ENCODE measurements around the gene SSR1. TPM values are rescaled to one million over a fixed set of nuclear protein-coding genes. Genes with fewer than 3 reads are reported as not detected.

The SSR1 gene
- total and polyA plus RNA-seq, 2 of the 13 experiments (the other 11 are each of a cell fraction or from before 2014, with no cell fraction given): 203 to 243 TPM

- no peak for TF ChIP-seq NR1H2 (CRISPR knock-in tag; IDR thresholded peaks at IDR 0.05; ENCODE audit: borderline replicate concordance, low read depth)
- TF ChIP-seq GPN1 (CRISPR knock-in tag; IDR thresholded peaks at IDR 0.05; ENCODE audit: borderline replicate concordance): no peak
- peak; percentile 83; the same call in 1 of the 2 replicates for TF ChIP-seq NCOA1 (CRISPR knock-in tag; IDR thresholded peaks at IDR 0.05)
- no peak for TF ChIP-seq ZSCAN25 (CRISPR knock-in tag; IDR thresholded peaks at IDR 0.05)
- TF ChIP-seq RXRA (CRISPR knock-in tag; IDR thresholded peaks at IDR 0.05): peak; percentile 69; the same call in 1 of the 2 replicates
- TF ChIP-seq MAF1 (CRISPR knock-in tag; IDR thresholded peaks at IDR 0.05; ENCODE audit: borderline replicate concordance): peak; percentile 58; the same call in 1 of the 2 replicates
- TF ChIP-seq PRMT3 (CRISPR knock-in tag; IDR thresholded peaks at IDR 0.05; ENCODE audit: borderline replicate concordance, low read depth): no peak
- TF ChIP-seq TEF (CRISPR knock-in tag; IDR thresholded peaks at IDR 0.05): no peak
- TF ChIP-seq MIXL1 (CRISPR knock-in tag; IDR thresholded peaks at IDR 0.05): peak; percentile 55; the same call in 1 of the 2 replicates
- TF ChIP-seq JUND (CRISPR knock-in tag; IDR thresholded peaks at IDR 0.05): no peak
- 0 out of 2 replicates have a peak, but pooled peaks have one; percentile 33 for TF ChIP-seq ZBTB10 (CRISPR knock-in tag; IDR thresholded peaks at IDR 0.05; ENCODE audit: borderline replicate concordance)
- no peak for TF ChIP-seq ATAD3A (CRISPR knock-in tag; IDR thresholded peaks at IDR 0.05)
- peak; percentile 13; the same call in 1 of the 2 replicates for TF ChIP-seq JUN (CRISPR knock-in tag; IDR thresholded peaks at IDR 0.05)
- TF ChIP-seq ZNF124 (CRISPR knock-in tag; IDR thresholded peaks at IDR 0.05): peak; percentile 65; the same call in 1 of the 2 replicates
- TF ChIP-seq WIZ (CRISPR knock-in tag; IDR thresholded peaks at IDR 0.05): no peak
- TF ChIP-seq ZNF503 (CRISPR knock-in tag; IDR thresholded peaks at IDR 0.05): peak; percentile 71; the same call in 1 of the 2 replicates
- TF ChIP-seq SOX6 (IDR thresholded peaks at IDR 0.05): no peak
- TF ChIP-seq SOX6 (CRISPR knock-in tag; IDR thresholded peaks at IDR 0.05): peak; percentile 80
- TF ChIP-seq TAF1 (CRISPR knock-in tag; IDR thresholded peaks at IDR 0.05): 0 out of 2 replicates have a peak, but pooled peaks have one; percentile 29
- TF ChIP-seq ZNF224 (CRISPR knock-in tag; IDR thresholded peaks at IDR 0.05): no peak
- no peak for TF ChIP-seq ZBTB26 (CRISPR knock-in tag; IDR thresholded peaks at IDR 0.05; ENCODE audit: borderline replicate concordance)
- TF ChIP-seq ZSCAN22 (CRISPR knock-in tag; IDR thresholded peaks at IDR 0.05): no peak
- TF ChIP-seq ZNF792 (CRISPR knock-in tag; IDR thresholded peaks at IDR 0.05): peak; percentile 15; the same call in 1 of the 2 replicates
- TF ChIP-seq ERF (CRISPR knock-in tag; IDR thresholded peaks at IDR 0.05): 0 out of 2 replicates have a peak, but pooled peaks have one; percentile 50
- TF ChIP-seq MTF2 (CRISPR knock-in tag; IDR thresholded peaks at IDR 0.05; ENCODE audit: borderline replicate concordance): no peak
These were observed 71.0 kb downstream of the SSR1 start (continued) for GRCh38 chr6:7241709-7242645.
